Activated CD4-positive, alpha-beta T cell treated with anti-CD3 and anti-CD28 coated beads, Interleukin-10, Interleukin-2, amounts not matched to agents 100 ng/mL and 50 ng/mL, durations not matched to agents 16 hours and 8 hours (primary cell): ENCODE measurements around the gene C11orf68.
A peak's percentile ranks its signal among the peaks of the same experiment; 100 is the strongest.

Experiments
- DNase-seq: peaks from one replicate; pipeline ENCODE4 v3.0.0-alpha.2; 2020

C11orf68 gene

GRCh38 chr11:65888163-65888814 is 30.6 kb downstream of the C11orf68 start, which contains the start of gene FIBP:
FIBP (minus strand) TSS chr11:65888471; CDS start chr11:65888418, 53 bp downstream.
- peak; percentile 98 for DNase-seq

- DNase-seq, result peak; percentile 34
Measured at GRCh38 chr11:65887723-65888162, 31.1 kb downstream of the C11orf68 start.

- no peak for DNase-seq
Measured at GRCh38 chr11:65886826-65887722, 31.8 kb downstream of the C11orf68 start.

- DNase-seq, result no peak
Measured at GRCh38 chr11:65885808-65886536, 32.9 kb downstream of the C11orf68 start.

- DNase-seq, result no peak
Measured at GRCh38 chr11:65885231-65885630, 33.6 kb downstream of the C11orf68 start.

DNA sequence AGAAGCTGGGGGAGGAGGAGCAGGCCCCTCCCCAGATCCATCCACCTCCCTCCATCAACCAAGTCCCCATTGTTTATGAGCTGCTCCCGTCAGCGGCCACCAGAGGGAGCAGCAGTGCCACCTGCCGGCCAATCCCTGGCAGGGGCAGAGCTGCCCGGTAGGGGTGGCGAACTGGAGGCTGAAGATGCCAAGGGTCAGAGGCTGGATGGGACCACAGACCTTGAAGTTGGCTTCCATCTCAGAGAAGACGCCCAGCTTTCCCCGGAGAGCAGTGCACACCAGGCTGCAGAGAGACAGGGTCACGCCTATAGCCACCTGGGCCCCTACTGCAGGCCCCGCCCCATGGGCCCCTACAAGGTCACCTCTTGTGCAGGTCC is 34.2 kb downstream of the C11orf68 start:
- DNase-seq, result peak; percentile 89

DNA sequence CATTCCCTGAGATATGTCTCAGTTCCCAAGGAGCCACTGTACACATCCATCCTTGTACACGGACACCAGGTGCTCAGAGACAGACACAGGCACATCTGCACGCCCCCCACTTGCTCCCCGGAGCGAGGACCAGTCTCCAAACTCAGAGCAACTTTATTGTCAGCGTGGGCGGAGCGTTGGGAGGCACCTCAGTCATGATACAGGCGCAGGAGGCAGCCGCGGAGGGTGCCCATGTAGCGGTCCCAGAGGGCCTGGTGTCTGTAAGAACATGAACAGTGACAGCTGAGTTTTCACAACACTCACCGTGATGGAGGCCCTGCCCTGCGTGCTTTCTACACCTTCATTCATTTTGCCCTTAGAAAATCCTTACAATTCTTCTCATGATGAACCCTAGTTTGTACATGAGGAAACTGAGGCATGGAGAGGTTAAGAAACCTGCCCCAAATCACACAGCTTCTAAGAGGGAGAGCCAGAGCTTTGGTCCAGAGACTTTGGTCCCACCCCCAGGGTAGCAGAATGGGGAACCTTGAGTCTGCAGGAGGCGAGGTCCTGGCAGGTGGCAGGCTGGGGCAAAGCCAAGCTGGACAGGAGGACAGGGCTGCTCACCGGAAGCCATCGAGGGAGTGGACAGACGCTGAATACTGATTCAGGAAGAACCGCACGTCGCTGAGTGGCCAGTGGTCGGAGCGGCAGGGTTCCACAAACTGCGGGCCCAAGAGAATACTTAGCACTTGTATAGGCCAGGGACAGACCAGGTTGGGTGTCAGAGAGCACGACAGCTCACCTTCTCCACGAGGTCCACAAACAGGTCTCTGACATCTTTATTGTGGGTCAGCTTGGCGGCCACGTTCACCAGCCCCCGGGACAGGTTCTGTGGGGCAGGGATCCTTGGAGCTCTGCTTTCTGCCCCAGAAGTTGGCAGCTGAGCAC is 34.8 kb downstream of the C11orf68 start:
- DNase-seq, result no peak

DNA sequence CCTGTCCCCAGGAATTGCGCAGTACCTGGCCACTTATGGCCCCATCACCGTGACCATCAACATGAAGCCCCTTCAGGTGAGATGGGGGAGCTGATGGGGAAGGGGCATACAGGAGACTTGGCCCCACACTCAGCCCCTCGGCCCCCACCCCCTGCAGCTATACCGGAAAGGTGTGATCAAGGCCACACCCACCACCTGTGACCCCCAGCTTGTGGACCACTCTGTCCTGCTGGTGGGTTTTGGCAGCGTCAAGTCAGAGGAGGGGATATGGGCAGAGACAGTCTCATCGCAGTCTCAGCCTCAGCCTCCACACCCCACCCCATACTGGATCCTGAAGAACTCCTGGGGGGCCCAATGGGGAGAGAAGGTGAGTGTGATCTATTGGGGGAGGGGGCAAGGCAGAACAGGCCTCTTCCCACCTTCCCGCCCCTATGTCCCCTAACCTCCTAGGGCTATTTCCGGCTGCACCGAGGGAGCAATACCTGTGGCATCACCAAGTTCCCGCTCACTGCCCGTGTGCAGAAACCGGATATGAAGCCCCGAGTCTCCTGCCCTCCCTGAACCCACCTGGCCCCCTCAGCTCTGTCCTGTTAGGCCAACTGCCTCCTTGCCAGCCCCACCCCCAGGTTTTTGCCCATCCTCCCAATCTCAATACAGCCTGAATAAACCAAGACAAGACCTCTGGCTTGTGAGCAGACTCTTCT is 35.7 kb downstream of the C11orf68 start:
- no peak for DNase-seq

DNA sequence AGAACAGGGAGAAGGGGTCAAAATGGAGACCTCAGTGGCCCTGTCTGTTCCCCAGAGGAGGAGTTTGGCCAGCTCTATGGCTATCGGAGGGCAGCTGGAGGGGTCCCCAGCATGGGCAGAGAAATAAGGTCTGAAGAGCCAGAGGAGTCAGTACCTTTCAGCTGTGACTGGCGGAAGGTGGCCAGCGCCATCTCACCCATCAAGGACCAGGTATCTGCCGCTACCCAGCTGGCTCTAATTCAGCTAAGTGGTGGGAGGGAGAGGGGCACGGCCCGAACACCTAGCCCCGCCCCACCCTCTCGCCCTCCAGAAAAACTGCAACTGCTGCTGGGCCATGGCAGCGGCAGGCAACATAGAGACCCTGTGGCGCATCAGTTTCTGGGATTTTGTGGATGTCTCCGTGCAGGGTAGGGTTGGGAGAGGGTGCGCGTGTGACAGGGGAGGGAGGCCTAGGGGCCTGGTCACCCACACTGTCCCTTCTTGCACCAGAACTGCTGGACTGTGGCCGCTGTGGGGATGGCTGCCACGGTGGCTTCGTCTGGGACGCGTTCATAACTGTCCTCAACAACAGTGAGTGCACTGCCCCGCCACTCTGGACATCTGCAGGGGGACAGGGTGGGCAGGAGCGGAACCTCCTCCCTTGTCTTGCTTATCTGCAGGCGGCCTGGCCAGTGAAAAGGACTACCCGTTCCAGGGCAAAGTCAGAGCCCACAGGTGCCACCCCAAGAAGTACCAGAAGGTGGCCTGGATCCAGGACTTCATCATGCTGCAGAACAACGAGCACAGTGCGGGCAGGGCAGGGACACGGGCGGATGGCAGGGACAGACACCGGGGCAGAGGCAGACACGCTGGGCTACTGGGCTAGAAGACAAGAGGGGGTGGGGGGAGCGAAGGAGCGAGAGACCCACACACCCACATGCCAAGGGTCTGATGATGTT is 36.5 kb downstream of the C11orf68 start:
- DNase-seq, result no peak

- peak; percentile 58 for DNase-seq
Measured at GRCh38 chr11:65880844-65881421, 37.9 kb downstream of the C11orf68 start.

DNA sequence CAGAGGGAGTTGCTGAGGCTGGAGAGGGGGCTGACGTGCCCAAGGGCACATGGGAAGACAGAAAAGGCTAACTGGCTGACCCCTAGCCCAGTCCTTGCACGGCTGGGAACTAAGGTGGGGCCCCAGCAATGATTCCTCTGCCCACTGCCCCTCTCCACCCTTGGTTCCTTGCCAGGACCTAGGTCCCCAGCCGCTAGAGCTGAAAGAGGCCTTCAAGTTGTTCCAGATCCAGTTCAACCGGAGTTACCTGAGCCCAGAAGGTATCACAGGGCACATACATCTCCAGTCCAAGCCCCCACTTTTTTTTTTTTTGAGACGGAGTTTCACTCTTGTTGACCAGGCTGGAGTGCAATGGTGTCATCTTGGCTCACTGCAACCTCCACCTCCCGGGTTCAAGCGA is 38.8 kb downstream of the C11orf68 start:
- DNase-seq, result no peak

- peak; percentile 48 for DNase-seq
Measured at GRCh38 chr11:65879617-65880016, 39.2 kb downstream of the C11orf68 start, which contains the start of gene CTSW. CTSW (plus strand) TSS chr11:65879837; CDS start chr11:65879855, 18 bp downstream.

- peak; percentile 97 for DNase-seq
Measured at GRCh38 chr11:65873318-65874156, 45.3 kb downstream of the C11orf68 start.

DNA sequence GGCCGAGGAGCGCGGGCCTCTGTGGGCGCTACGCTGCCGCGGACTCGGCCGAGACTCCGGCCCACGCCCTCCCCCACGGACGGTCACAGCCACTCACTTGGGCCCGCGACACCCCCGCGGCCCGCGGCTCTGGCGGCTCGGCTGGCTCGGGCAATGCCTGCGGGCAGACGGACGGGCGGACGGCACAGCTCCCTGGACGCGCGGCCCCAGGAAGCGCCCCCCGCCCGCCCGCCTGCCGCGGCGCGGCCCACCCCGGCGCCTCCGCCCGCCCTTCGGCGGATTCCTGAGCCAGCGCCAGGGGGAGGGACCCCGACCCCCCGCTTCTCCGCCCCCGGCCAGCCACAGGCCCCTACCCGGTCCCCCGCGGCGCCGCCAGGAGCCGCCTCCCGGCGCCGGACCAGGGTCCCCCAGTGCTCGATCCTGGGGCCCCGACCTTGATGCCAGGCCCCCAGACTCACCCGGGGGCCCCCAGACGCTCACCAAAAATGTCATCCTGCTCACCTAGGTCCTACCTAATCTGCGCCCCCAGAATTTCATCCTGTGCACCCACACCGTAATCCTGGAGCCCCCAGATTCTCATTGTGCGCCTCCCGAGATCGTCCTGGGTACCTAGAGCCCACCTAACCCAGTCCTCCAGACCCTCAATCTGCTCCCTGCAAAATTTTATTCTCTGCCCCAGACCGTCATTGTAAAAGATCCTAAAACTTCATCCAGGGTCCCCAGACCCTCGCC is 46.1 kb downstream of the C11orf68 start, which contains the start of gene EFEMP2:
EFEMP2 (minus strand) TSS at position 215 of the 732 bp plus-strand sequence. CDS start 446 bp downstream, outside the sequence.
- no peak for DNase-seq

GRCh38 chr11:65871811-65872548 is 46.9 kb downstream of the C11orf68 start:
- DNase-seq, result no peak

DNA sequence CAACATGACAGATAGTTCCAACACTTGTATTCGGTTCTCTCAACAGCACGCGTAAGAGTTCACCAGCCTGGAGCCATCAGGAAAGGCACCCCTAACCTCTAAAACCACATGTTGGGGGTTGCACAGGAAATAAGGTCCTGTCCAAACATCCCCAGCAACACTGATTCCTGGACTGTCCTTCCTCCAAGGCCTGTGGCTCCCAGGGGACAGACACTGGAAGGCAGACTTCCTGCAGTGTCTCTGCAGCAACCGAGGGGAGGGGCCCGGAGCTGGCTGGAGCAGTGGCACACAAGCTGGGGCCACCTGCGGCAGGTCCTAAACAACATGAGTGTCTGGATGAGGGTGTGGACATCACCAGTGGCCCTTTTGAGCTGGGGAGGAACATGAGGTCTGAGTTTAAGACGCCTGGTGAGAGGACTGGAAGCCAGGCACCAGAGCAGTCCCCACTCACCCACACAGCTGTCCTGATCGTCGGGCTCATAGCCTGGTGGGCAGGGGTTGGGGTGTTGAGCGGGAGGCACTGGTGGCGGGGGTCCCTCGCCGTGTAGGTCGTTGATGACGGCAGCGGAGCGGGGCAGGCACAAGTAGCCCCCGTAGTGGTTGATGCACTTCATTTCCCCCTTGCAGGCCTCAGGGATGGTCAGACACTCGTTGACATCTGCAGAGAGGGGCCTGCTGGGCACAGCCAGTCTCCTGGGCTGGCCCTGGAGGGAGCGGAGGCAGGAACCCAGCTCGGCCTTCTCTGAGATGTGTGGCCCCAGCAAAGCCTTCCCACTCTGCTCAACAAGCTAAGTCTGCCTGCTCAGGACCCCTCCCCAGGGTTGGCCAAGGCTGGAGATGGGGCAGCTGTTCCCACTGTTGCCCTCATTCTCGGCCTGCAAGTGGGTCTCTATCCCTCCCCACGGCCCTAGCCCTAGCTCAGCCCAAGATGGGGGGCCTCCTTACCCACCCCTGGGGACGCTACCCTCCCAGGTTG is 47.9 kb downstream of the C11orf68 start:
- DNase-seq, result no peak
